ENCODE measurements around the gene AFDN.

Gene AFDN

GRCh38 chr6:167921831-167922230 is 95.1 kb downstream of the AFDN start:
- DNase-seq = no peak

DNA sequence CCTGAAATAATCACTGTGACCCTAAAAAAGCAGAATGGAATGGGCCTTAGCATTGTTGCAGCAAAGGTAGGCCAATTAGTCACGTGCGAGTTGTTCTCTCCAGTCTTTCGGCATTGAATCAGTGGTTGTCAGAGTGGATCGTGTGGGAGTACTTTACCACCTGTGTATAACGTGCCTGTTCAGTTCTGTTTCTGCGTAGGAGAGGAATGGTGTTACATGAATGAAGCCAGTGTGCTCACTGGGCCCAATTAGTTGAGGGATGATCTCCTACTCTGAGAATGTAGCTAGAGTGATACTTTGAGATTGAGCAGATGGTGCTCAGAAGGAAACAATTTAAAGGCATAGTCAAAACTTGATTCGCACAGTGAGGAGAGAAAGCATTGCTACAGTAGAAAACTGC is 98.3 kb downstream of the AFDN start:
- DNase-seq = no peak

DNA sequence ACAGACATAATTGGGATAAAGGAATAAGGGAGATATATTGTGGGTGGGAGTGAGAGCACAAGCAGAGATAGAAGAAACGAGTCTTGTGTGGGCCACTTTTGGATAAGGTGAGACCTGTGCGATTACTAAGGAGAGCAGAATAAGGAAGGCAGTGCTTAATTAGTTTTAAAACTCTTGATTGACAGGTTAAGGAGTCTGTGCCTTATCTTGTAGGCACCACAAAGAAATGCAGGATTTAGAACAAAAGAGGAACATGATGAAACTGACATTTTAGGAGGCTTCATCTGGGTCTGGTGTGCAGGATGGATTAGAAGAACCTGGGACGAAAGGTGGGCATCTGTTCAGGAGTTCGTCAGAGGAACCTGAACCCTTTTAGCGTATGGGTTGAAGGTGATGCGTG is 100.5 kb downstream of the AFDN start:
- DNase-seq = no peak

- no peak for DNase-seq
Measured at GRCh38 chr6:167928111-167928510, 101.4 kb downstream of the AFDN start.

GRCh38 chr6:167930295-167930694 is 103.6 kb downstream of the AFDN start:
- no peak for DNase-seq

DNA sequence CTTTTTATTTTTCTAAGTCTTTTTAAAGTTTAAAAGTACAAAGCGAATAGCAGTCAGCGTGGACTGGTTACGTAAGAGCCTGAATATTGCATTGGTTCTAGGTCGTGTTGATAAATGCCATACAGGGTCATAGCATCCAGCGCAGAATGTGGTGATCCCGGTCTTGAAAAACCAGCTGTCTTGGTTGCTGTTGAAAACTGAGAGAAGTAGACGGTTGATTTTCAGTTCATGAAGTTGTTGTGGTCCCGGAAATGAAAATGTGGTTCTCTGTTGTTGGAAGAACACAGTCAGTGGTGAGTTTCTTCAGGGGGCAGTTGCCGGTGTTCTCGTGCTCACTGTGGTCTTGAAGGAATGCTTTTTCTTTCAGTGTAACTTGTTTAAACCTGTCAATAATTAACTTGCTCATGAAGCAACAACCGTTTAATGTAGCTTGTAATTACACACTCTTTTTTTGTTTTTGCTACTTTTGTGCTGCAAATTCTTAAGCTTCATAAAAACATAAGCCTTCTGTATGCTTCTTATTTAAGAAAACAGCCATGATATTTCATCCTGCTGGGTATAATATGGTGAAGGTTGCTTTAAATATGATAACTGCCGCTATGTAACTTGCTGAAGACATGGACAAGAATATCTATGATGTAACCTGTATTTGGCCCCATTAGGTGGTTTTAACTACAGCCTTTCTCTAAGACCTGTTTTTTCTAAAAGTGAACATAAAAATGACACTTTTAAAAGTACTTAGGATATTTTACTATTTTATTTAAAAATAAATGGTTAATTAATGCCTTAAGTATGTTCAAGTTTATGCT is 106.0 kb downstream of the AFDN start:
- no peak for DNase-seq

DNA sequence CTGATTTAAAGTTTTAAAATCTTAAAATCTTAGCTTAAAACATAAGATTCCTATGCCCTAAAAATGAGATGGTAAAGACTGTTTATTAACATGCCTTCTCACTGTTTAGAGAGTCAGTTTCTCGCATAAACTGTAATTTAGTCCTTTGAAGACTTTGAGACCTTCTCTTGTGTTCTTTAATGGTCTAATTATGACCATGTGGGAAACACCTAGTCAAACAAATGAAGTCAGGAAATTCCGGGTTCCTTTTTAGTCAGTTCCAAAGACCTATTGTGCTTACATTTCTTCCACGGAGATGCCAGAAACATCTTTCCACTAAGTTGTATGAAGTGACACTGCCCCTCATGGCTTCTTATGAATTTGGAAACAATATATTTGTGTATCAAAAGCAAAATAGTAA is 106.6 kb downstream of the AFDN start:
- no peak for DNase-seq

- DNase-seq = no peak
Measured at GRCh38 chr6:167933847-167934246, 107.1 kb downstream of the AFDN start.

DNA sequence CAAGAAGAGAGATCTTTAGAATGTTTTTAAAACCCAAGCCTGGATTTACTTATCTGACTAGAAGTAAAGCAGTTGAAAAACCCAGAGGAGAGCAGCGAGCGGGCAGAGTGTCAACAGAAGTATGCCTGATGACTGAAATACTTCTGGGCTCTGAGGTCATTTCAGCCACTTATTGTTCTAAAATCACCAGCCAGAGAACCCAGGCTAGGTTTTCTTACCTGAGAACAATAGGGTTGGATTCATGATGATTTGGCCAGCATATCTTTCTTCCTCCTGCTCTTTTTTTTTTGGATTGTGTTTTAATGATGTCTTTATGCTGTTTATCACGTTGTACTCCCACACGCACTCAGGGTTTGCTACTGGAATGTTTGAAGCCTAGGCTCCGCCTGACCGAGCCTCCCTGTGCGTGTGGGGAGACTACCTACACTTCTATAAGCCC is 107.7 kb downstream of the AFDN start:
- DNase-seq = no peak

DNA sequence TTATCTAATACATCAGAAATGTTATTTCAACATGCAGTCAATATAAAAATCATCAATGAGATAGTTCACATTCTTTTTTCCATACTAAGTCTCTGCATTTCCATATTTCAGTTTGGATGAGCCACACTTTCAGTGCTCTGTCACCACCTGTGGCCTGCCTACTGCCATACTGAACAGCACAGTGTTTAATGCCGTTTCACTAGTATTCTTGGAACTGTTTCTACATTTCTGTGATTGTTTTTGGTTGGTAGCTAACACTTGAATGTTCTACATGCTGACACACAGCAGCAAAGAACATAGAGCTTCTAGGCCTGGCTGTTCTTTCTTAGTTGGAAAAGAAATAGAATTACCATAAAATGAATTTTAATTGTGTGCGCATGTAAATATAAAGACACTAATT is 109.3 kb downstream of the AFDN start:
- DNase-seq = no peak

DNA sequence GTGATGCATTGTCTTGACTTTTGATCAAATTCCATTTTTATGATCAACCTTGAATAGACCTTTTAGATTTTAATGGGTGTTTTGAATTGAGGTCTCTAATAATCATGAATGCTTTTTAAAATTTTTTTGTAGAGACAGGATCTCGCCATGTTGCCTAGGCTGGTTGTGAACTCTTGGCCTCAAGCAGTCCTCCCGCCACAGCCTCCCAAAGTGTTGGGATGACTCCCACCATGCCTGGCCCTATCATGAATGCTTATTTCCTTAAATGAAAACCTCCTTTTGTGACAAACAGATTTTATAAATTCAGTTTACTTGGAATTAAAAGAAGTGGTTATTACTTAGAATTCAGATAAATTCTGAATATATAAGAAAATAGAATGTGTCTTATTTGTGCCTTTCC is 110.6 kb downstream of the AFDN start:
- no peak for DNase-seq

DNA sequence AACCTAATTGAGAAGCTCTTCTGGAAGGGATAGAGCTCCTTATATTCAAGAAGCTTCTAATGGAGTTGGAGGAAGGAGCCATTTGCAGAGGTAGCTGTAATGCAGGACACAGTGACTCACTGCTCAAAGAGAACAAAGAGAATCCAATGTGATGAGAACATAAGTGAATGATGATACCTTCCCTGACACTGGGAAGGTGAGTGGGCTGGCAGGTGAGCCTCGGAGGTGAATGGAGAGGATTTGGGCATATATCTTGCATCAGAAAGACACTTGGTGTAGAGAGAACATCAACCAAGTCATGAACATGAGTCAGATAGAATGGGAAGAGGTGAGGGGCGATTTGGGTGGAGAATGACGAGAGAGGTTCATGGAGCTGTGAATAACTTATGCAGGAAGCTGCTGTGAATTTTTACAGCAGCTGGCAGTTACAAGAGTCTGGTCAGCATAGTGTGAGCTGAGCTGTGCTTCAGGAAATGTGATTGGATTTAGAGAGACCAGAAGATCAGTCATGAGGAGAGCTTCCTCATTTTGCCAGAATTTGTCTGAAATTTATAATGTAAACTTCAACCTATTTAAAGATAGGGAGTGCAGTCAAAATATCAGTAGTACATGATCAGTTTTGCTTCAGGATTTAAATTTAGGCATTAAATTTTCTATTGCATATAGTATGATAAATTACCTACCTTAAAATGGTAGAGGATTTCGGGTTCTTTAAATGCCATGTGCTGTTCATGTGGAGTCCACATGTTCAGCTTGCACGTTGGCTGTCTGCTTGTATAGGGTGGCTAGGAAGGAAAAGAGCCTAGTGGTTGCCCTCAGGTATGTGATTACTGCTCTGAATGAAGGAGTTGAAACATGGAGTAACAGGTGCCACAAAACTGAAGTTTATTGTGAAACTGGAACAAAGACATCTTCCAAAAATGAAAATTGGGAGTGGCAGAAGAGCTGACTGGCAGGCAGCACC is 111.5 kb downstream of the AFDN start:
- no peak for DNase-seq

- DNase-seq = no peak
Measured at GRCh38 chr6:167941822-167942221, 115.1 kb downstream of the AFDN start.

- no peak for DNase-seq
Measured at GRCh38 chr6:167944130-167944529, 117.4 kb downstream of the AFDN start.

DNA sequence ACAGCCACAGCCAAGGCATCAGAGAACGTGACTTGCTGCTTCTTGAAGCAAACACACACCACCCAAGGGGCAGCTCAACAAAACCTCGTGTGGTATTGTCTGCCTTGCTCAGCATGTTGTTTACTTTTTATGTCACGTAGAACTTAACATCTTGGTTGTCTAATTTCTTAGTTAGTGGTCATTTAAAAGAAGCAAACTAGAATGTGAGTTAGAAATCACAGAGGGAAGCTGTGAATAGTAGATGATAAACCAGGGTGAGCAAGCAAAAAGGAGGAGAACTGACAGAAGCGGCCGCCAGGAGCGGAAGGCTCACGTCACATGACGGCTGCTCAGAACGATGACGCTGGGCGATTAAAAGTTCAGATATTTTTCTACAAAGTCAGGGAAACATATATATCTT is 119.3 kb downstream of the AFDN start:
- no peak for DNase-seq

DNA sequence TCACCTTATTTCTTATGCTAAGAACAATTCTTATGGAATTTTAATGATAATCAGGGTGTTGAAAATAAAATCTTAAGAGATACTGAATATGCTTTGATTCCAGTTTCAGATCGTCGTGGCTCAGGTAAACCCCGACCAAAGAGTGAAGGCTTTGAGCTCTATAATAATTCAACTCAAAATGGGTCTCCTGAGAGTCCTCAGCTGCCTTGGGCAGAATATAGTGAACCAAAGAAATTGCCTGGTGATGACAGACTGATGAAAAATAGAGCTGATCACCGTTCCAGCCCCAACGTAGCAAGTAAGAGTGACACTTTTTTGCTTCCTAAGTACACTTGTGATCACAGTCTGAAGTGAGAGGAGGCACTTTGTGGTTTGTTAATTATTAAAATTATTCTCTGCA is 119.9 kb downstream of the AFDN start:
- DNase-seq = no peak

GRCh38 chr6:167947716-167948115 is 121.0 kb downstream of the AFDN start:
- no peak for DNase-seq

DNA sequence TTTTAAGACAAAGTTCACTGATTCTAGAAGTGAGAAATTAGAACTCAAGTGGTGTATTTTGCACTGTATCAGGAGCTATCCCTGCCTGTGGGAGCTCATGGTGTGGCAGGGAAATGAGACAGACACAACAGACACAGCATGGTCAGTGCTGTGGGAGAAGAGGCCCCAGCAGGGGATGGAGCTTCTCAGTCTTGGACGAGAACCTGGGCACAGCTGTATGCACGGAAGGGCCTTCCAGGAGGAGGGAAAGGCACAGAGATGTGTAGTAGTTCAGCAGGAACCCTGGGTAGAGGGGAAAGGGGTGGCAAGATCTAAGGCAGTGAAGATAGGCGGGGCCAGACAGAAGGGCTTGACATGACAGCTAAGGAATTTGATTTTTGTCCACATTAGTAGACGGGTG is 122.0 kb downstream of the AFDN start:
- no peak for DNase-seq

- DNase-seq = no peak
Measured at GRCh38 chr6:167949121-167949684, 122.5 kb downstream of the AFDN start.

GRCh38 chr6:167951781-167952511 is 125.2 kb downstream of the AFDN start:
- DNase-seq = no peak

- no peak for DNase-seq
Measured at GRCh38 chr6:167952512-167952859, 125.8 kb downstream of the AFDN start.

DNA sequence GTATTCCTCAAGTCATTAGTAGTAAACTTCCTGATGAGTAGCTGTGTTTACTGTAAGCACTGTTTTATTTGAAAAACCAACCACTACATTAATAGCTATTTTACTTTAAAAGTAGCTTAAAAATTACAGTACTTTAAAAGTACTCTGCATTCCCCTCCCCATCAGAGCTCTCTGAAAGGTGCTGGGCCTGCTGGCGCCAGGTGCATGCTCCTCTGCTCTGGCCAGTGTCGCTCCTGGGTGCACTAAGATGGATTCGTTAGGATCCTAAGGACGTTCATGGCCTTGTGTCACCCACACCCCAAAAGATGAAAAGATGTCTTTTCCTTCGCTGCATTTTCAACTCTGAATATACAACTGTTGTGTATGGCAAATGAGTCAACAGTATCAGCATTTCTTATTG is 126.8 kb downstream of the AFDN start:
- no peak for DNase-seq

GRCh38 chr6:167954151-167954550 is 127.4 kb downstream of the AFDN start:
- no peak for DNase-seq

Data from T1000 (cell line).